HepG2 (cell line): ENCODE measurements around the gene PNPLA3. TPM values are rescaled to one million over a fixed set of nuclear protein-coding genes. Genes with fewer than 3 reads are reported as not detected.

Source experiments
- CCDC6 ChIP-seq: sonication (generic); formaldehyde crosslinking; IDR thresholded peaks from 2 replicates; pipeline ENCODE4 v1.8.1; 2022; ENCODE audit warnings: mild to moderate bottlenecking, missing genetic modification reagents, moderate library complexity
- E2F2 ChIP-seq: sonication (generic); formaldehyde crosslinking; IDR thresholded peaks from 2 replicates; pipeline ENCODE4 v1.4.0; 2020; ENCODE audit warnings: missing genetic modification reagents, borderline replicate concordance
- HDAC1 ChIP-seq: sonication (generic); formaldehyde crosslinking; IDR thresholded peaks from 2 replicates; pipeline ENCODE4 v1.5.1; 2020; ENCODE audit warnings: mild to moderate bottlenecking, missing genetic modification reagents
- HMGXB3 ChIP-seq: sonication (generic); formaldehyde crosslinking; IDR thresholded peaks from 2 replicates; pipeline ENCODE4 v1.4.0; 2020; ENCODE audit warnings: missing genetic modification reagents, borderline replicate concordance
- MLLT10 ChIP-seq: sonication (generic); formaldehyde crosslinking; IDR thresholded peaks from 2 replicates; pipeline ENCODE4 v1.4.0; 2020; ENCODE audit warnings: missing genetic modification reagents
- NRL ChIP-seq: sonication (generic); formaldehyde crosslinking; IDR thresholded peaks from 2 replicates; pipeline ENCODE4 v1.5.0; 2020; ENCODE audit warnings: missing genetic modification reagents, mild to moderate bottlenecking, moderate library complexity, borderline replicate concordance
- SKI ChIP-seq: fragments of 450-650 bp; IDR thresholded peaks from one replicate; pipeline ENCODE4 v1.6.1; 2018; ENCODE audit warnings: mild to moderate bottlenecking; ENCODE audit not compliant: partially characterized antibody
- SMAD9 ChIP-seq: sonication (generic); formaldehyde crosslinking; IDR thresholded peaks from 2 replicates; pipeline ENCODE4 v1.5.1; 2020; ENCODE audit warnings: mild to moderate bottlenecking, missing genetic modification reagents
- SMARCE1 ChIP-seq: fragments of 450-650 bp; IDR thresholded peaks from 2 replicates; pipeline ENCODE4 v1.6.1; 2017; ENCODE audit warnings: borderline replicate concordance
- TAF1 ChIP-seq: sonication (generic); formaldehyde crosslinking; IDR thresholded peaks from 2 replicates; pipeline ENCODE4 v1.4.0; 2020; ENCODE audit warnings: missing genetic modification reagents
- TAF15 ChIP-seq: fragments of 200-400 bp; formaldehyde crosslinking; IDR thresholded peaks from one replicate; pipeline ENCODE4 v1.6.1; 2018; ENCODE audit warnings: mild to moderate bottlenecking, low read depth, low read length; ENCODE audit not compliant: poor library complexity, severe bottlenecking
- ZNF205 ChIP-seq: IDR thresholded peaks from 2 replicates; pipeline ENCODE4 v1.6.1; 2018; ENCODE audit warnings: missing biosample characterization, missing genetic modification reagents
- ZNF362 ChIP-seq: sonication (generic); formaldehyde crosslinking; IDR thresholded peaks from 2 replicates; pipeline ENCODE4 v1.4.0; 2020; ENCODE audit warnings: missing genetic modification reagents, mild to moderate bottlenecking, borderline replicate concordance
- ZNF598 ChIP-seq: sonication (generic); formaldehyde crosslinking; IDR thresholded peaks from 2 replicates; pipeline ENCODE4 v1.5.1; 2020; ENCODE audit warnings: mild to moderate bottlenecking, missing genetic modification reagents, borderline replicate concordance
- ZNF687 ChIP-seq: sonication (generic); formaldehyde crosslinking; IDR thresholded peaks from 2 replicates; pipeline ENCODE4 v1.5.1; 2020; ENCODE audit warnings: mild to moderate bottlenecking, missing genetic modification reagents, moderate library complexity
- ZNF713 ChIP-seq: sonication (generic); formaldehyde crosslinking; IDR thresholded peaks from 2 replicates; pipeline ENCODE4 v1.4.0; 2020; ENCODE audit warnings: mild to moderate bottlenecking, missing genetic modification reagents
- ZNF772 ChIP-seq: sonication (generic); formaldehyde crosslinking; IDR thresholded peaks from 2 replicates; pipeline ENCODE4 v1.5.0; 2020; ENCODE audit warnings: mild to moderate bottlenecking, missing genetic modification reagents
- ZNF788 ChIP-seq: sonication (generic); formaldehyde crosslinking; IDR thresholded peaks from 2 replicates; pipeline ENCODE4 v1.5.0; 2020; ENCODE audit warnings: mild to moderate bottlenecking, missing genetic modification reagents, borderline replicate concordance
- polyA plus RNA-seq, 8 experiments: library from polyadenylated mRNA; depleted of rRNA in 3 of 8; stranded (reverse) in 7 of 8; unstranded in 1 of 8; fragments of >200 nt; fragmentation: Illumina TruSeq in 4 of 8; extraction: Trizol in 4 of 8; gene quantifications; 2 replicates each; pipeline versions ENCODE4 v1.2.1 to v1.2.3, GENCODE V29; 2011 to 2016; ENCODE audit warnings: low read depth in 4 of 8, missing spikeins in 1 of 8, mixed read lengths in 1 of 8; ENCODE audit not compliant: insufficient read depth in 1 of 8
- total RNA-seq, 5 experiments: library from RNA; depleted of rRNA; stranded (reverse); fragments of >200 nt; fragmentation: Illumina TruSeq; extraction: Trizol; gene quantifications; 2 replicates each; pipeline ENCODE4 v1.2.3, GENCODE V29; 2016; ENCODE audit warnings: low read depth in 1 of 5

PNPLA3 gene
- total and polyA plus RNA-seq, 2 of the 13 experiments (the other 11 are each of a cell fraction or from before 2014, with no cell fraction given), result 16.9 to 19.8 TPM

- peak; percentile 97 for TF ChIP-seq ZNF687 (CRISPR knock-in tag)
- peak; percentile 27; the same call in 1 of the 2 replicates for TF ChIP-seq ZNF598 (CRISPR knock-in tag)
- no peak for TF ChIP-seq SMARCE1
- TF ChIP-seq E2F2, result no peak
- no peak for TF ChIP-seq CCDC6 (CRISPR knock-in tag)
- TF ChIP-seq ZNF205 (CRISPR knock-in tag), result no peak
- no peak for TF ChIP-seq SMAD9 (CRISPR knock-in tag)
- TF ChIP-seq MLLT10 (CRISPR knock-in tag), result no peak
- no peak for TF ChIP-seq ZNF362 (CRISPR knock-in tag)
- peak; percentile 85; the same call in 1 of the 2 replicates for TF ChIP-seq ZNF788 (CRISPR knock-in tag)
- TF ChIP-seq TAF15, result peak; percentile 44
- peak; percentile 34; the same call in 1 of the 2 replicates for TF ChIP-seq ZNF772 (CRISPR knock-in tag)
- peak; percentile 65 for TF ChIP-seq SKI
- TF ChIP-seq HDAC1 (CRISPR knock-in tag), result peak; percentile 94
- 0 out of 2 replicates have a peak, but pooled peaks have one; percentile 43 for TF ChIP-seq HMGXB3
- no peak for TF ChIP-seq ZNF713 (CRISPR knock-in tag)
- TF ChIP-seq NRL (CRISPR knock-in tag), result peak; percentile 54; the same call in 1 of the 2 replicates
- peak; percentile 79; the same call in 1 of the 2 replicates for TF ChIP-seq TAF1 (CRISPR knock-in tag)
Observed at GRCh38 chr22:43955040-43955882, 31.7 kb downstream of the PNPLA3 start, which contains the start of gene SAMM50 (continued).
